BE2C (cell line): ENCODE results near the gene AADACL4.
"Not testable (repeated sequence)": the region's sequence is repeated elsewhere in the genome, so short reads cannot be mapped to it uniquely, and the experiment has no call there.

Experiments
- DNase-seq: peaks from one replicate; pipeline ENCODE4 v3.0.0-alpha.2; 2020
- H3K27me3 ChIP-seq: fragments of 250-450 bp; sonication (Bioruptor Pico); 2 replicates; pipeline ENCODE4 v1.5.1; 2020; ENCODE audit warnings: mild to moderate bottlenecking
- H3K36me3 ChIP-seq: fragments of 250-450 bp; sonication (Bioruptor Pico); 2 replicates; pipeline ENCODE4 v1.5.1; 2020; ENCODE audit warnings: mild to moderate bottlenecking
- H3K4me1 ChIP-seq: fragments of 250-450 bp; sonication (Bioruptor Pico); 2 replicates; pipeline ENCODE4 v1.5.1; 2020
- H3K4me3 ChIP-seq: 2 replicates; pipeline ENCODE4 v1.5.1; 2011; ENCODE audit warnings: low read depth, low read length
- H3K9me3 ChIP-seq: fragments of 250-450 bp; sonication (Bioruptor Pico); 2 replicates; pipeline ENCODE4 v1.5.1; 2020
- CTCF ChIP-seq: IDR thresholded peaks from 2 replicates; pipeline ENCODE4 v1.5.1; 2012; ENCODE audit warnings: mild to moderate bottlenecking, low read depth, low read length

Gene AADACL4

GRCh38 chr1:12656575-12656974 is 12.7 kb downstream of the AADACL4 start:
- H3K4me3 ChIP-seq: no peak overlapping the region
- no peaks in the 10 kb centered on the region for H3K36me3 ChIP-seq
- DNase-seq: no peak
- no peaks in the 10 kb centered on the region for H3K4me1 ChIP-seq
- H3K9me3 ChIP-seq: no peaks in the 10 kb centered on the region
- H3K27me3 ChIP-seq: no peaks in the 10 kb centered on the region
- no peak for TF ChIP-seq CTCF

- H3K4me3 ChIP-seq: no peak overlapping the region
- no peaks in the 10 kb centered on the region for H3K9me3 ChIP-seq
- DNase-seq: no peak
- TF ChIP-seq CTCF: no peak
- no peaks in the 10 kb centered on the region for H3K4me1 ChIP-seq
- no peaks in the 10 kb centered on the region for H3K27me3 ChIP-seq
- no peaks in the 10 kb centered on the region for H3K36me3 ChIP-seq
Measured at GRCh38 chr1:12657060-12657884, 13.4 kb downstream of the AADACL4 start.

DNA sequence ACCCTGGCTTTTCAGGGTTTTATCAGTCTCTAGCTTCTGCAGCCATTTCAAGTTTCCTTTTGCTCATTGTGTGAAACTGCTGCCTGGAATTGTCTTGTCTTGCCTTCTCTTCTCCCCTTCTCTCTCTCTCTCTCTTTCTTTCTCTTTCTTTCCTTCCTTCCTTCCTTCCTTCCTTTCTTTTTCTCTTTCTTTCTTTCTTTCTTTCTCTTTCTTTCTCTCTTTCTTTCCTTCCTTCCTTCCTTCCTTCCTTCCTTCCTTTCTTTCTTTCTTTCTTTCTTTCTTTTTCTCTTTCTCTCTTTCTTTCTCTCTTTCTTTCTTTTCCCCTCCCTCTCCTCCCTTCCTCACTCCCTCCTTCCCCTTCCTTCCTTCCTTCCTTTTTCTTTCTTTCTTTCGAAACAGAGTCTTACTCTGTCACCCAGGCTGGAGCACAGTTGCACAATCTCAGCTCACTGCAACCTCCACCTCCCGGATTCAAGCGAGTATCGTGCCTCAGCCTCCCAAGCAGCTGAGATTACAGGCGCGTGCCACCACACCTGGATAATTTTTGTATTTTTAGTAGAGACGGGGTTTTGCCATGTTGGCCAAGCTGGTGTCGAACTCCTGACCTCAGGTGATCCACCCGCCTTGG is 14.1 kb downstream of the AADACL4 start:
- H3K36me3 ChIP-seq, H3K4me3 ChIP-seq, DNase-seq, H3K9me3 ChIP-seq, H3K27me3 ChIP-seq, H3K4me1 ChIP-seq: not testable (repeated sequence)

DNA sequence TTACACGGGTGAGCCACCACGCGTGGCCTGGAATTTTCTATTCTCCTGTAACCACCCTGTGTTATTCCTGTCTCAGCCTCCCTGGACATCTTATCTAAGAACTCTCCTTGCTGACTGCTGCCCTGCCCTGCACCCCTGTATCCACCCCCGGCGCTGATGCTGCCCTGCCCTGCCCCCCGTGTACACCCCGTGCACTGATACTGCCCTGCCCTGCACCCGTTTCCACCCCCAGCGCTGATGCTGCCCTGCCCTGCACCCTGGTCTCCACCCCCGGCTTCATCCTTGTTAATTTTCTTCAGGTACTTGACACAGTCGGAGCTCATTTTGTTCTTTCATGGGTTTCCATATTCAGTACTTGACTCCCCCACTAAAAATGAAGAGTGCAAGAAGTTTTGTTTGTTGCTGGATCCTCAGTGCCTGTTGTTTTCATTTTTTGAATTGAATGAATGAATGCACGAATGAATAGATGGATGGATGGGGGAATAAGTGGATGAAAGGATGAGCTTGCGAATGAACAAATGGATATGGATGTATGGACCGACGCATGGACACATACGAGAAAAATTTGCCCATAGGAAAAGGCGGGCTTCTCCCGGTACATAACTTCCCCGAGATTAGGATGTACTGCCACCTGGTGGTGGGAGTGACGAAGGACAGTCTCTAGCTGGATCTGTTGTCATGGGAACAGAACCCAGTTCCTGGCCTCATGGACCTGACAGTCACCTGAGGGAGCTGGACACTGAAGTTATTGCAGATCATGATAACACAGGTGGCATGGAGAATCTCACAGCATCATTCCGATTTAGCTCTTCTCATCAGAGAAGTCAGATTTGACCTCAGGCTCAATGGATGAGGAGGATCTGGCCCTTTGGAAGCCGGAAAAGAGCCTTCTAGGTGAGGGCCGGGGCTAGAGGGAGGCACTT is 14.9 kb downstream of the AADACL4 start:
- DNase-seq: peak; percentile 67
- Histone ChIP-seq H3K27me3 (no peaks in the 10 kb centered on the region), H3K9me3 (no peaks in the 10 kb centered on the region), H3K4me3 (no peak overlapping the region), H3K4me1 (no peaks in the 10 kb centered on the region), H3K36me3 (no peaks in the 10 kb centered on the region)
- peak; percentile 78 for TF ChIP-seq CTCF

- no peak for DNase-seq
- H3K36me3 ChIP-seq: no peaks in the 10 kb centered on the region
- H3K27me3 ChIP-seq: no peaks in the 10 kb centered on the region
- TF ChIP-seq CTCF: no peak
- H3K9me3 ChIP-seq: no peaks in the 10 kb centered on the region
- no peak overlapping the region for H3K4me3 ChIP-seq
- no peaks in the 10 kb centered on the region for H3K4me1 ChIP-seq
Measured at GRCh38 chr1:12661606-12662219, 17.8 kb downstream of the AADACL4 start.

GRCh38 chr1:12662556-12662955 is 18.7 kb downstream of the AADACL4 start:
- no peaks in the 10 kb centered on the region for H3K9me3 ChIP-seq
- TF ChIP-seq CTCF: no peak
- H3K4me3 ChIP-seq: no peak overlapping the region
- H3K27me3 ChIP-seq: no peaks in the 10 kb centered on the region
- no peaks in the 10 kb centered on the region for H3K4me1 ChIP-seq
- no peaks in the 10 kb centered on the region for H3K36me3 ChIP-seq
- no peak for DNase-seq
